K562 (cell line): Measurements from ENCODE around the gene RERE. TPM values are rescaled to one million over a fixed set of nuclear protein-coding genes. Genes with fewer than 3 reads are reported as not detected.

ENCODE experiments used
- ATAC-seq: fragments of 200-7000 bp; cut with Tn5 transposase; 3 replicates; pipeline ENCODE4 v1.9.1; 2020; ENCODE audit warnings: moderate library complexity
- BruUV-seq: library from RNA; stranded (reverse); fragments of 400-500 nt; replicated peaks from 2 replicates; lab custom pipeline; 2021; lab: Mats Ljungman, UMichigan
- CTCF ChIA-PET: fragments of 300-600 bp; formaldehyde crosslinking; extraction: SDS; loops from one replicate; lab custom pipeline; 2021; ENCODE audit warnings: low intra/inter-chr PET ratio; lab: Yijun Ruan, JAX
- POLR2A ChIA-PET: fragments of 300-600, 350-650 bp; sonication (Branson Sonifier 250); formaldehyde crosslinking; extraction: SDS; loops from one replicate; lab custom pipeline; 2021; ENCODE audit warnings: antibody characterized with exemption, inconsistent platforms; lab: Yijun Ruan, JAX
- DNase-seq, 4 experiments: peaks; one replicate each; pipeline versions ENCODE4 v3.0.0 to v3.0.0-alpha.2; 2011 to 2018; ENCODE audit warnings: low spot score in 3 of 4, mixed read lengths in 3 of 4; ENCODE audit errors: extremely low read depth in 1 of 4
- FAIRE-seq: peaks from 2 replicates; lab custom pipeline; 2011; peaks lifted over from hg19 to GRCh38; lab: Jason Lieb, UNC
- H2AFZ ChIP-seq: 2 replicates; pipeline ENCODE4 v1.6.0; 2011; ENCODE audit warnings: low read depth, low read length, control low read depth, inconsistent platforms
- H3K27ac ChIP-seq: fragments of 200-600 bp; 3 replicates; pipeline ENCODE4 v1.8.0; 2011; ENCODE audit warnings: low read depth, mild to moderate bottlenecking, control low read depth, inconsistent platforms, low read length, moderate library complexity, mixed read lengths; ENCODE audit errors: extremely low read depth
- H3K27me3 ChIP-seq, 2 experiments: fragments of 300-600 bp in 1 of 2; 2 replicates in 1 of 2; 3 replicates in 1 of 2; pipeline versions ENCODE4 v1.6.0 to v1.8.0; 2011; ENCODE audit warnings: inconsistent platforms in 2 of 2, low read length in 2 of 2, mild to moderate bottlenecking in 1 of 2, mixed read lengths in 1 of 2, moderate library complexity in 1 of 2; ENCODE audit not compliant: control insufficient read depth in 2 of 2, insufficient read depth in 2 of 2
- H3K36me3 ChIP-seq: fragments of 300-600 bp; 3 replicates; pipeline ENCODE4 v1.8.0; 2011; ENCODE audit warnings: mild to moderate bottlenecking, low read length, inconsistent platforms; ENCODE audit not compliant: control insufficient read depth, insufficient read depth
- H3K4me1 ChIP-seq, 2 experiments: fragments of 200-600 bp in 1 of 2; replicated peaks in 1 of 2; 2 replicates in 1 of 2; 3 replicates in 1 of 2; pipeline versions ENCODE4 v1.5.1 to v1.8.0; 2011; ENCODE audit warnings: inconsistent platforms in 2 of 2, low read length in 2 of 2, mild to moderate bottlenecking in 1 of 2, mixed read lengths in 1 of 2, moderate library complexity in 1 of 2; ENCODE audit not compliant: control insufficient read depth in 2 of 2, insufficient read depth in 2 of 2
- H3K4me2 ChIP-seq: 2 replicates; pipeline ENCODE4 v1.6.1; 2011; ENCODE audit warnings: low read length, control low read depth, inconsistent platforms, mixed read lengths; ENCODE audit not compliant: insufficient read depth
- H3K4me3 ChIP-seq: fragments of 200-600 bp; sonication (generic), shearing (Covaris generic); 2 replicates; pipeline ENCODE4 v1.5.1; 2016; ENCODE audit warnings: control low read depth, inconsistent platforms
- H3K79me2 ChIP-seq: fragments of 200-600 bp; 3 replicates; pipeline ENCODE4 v1.8.0; 2011; ENCODE audit warnings: low read length, inconsistent platforms; ENCODE audit not compliant: control insufficient read depth, insufficient read depth
- H3K9ac ChIP-seq, 2 experiments: 2 replicates each; pipeline versions ENCODE4 v1.6.0 to v1.6.1; 2011; ENCODE audit warnings: low read depth in 2 of 2, low read length in 2 of 2, control low read depth in 1 of 2, inconsistent platforms in 1 of 2, mild to moderate bottlenecking in 1 of 2, mixed read lengths in 1 of 2; ENCODE audit not compliant: insufficient read depth in 1 of 2
- H3K9me1 ChIP-seq: one replicate; pipeline ENCODE4 v1.6.0; 2011; ENCODE audit warnings: inconsistent platforms, mild to moderate bottlenecking, low read length, moderate library complexity; ENCODE audit not compliant: control insufficient read depth, insufficient read depth
- H3K9me3 ChIP-seq: replicated peaks from 2 replicates; pipeline ENCODE4 v1.5.1; 2011; ENCODE audit warnings: low read depth, low read length, inconsistent platforms; ENCODE audit not compliant: control insufficient read depth, insufficient read depth
- H4K20me1 ChIP-seq: replicated peaks from 2 replicates; pipeline ENCODE4 v1.6.1; 2011; ENCODE audit warnings: low read length, inconsistent platforms, mixed read lengths; ENCODE audit not compliant: control insufficient read depth, insufficient read depth
- CBFB ChIP-seq: sonication (generic); formaldehyde crosslinking; IDR thresholded peaks from 2 replicates; pipeline ENCODE4 v1.4.0; 2020; ENCODE audit warnings: mild to moderate bottlenecking, missing genetic modification reagents
- FOXA3 ChIP-seq, 2 experiments: fragments of 450-650 bp in 1 of 2; sonication (generic) in 1 of 2; formaldehyde crosslinking; IDR thresholded peaks in 1 of 2; conservative IDR thresholded peaks in 1 of 2; 2 replicates each; pipeline versions ENCODE4 v1.4.0 to v1.8.0; 2020 to 2022; ENCODE audit warnings: mild to moderate bottlenecking in 2 of 2, missing genetic modification reagents in 1 of 2
- NFYB ChIP-seq: IDR thresholded peaks from 2 replicates; pipeline ENCODE4 v1.6.1; 2011; ENCODE audit warnings: mild to moderate bottlenecking, moderate library complexity; ENCODE audit not compliant: insufficient read length; ENCODE audit errors: extremely low read depth
- NR4A1 ChIP-seq, 2 experiments: fragments of 250-450 bp in 1 of 2; fragments of 450-650 bp in 1 of 2; sonication (Bioruptor Pico) in 1 of 2; IDR thresholded peaks; 2 replicates each; pipeline versions ENCODE4 v1.4.0 to v1.6.1; 2016 to 2020; ENCODE audit warnings: mild to moderate bottlenecking in 2 of 2, missing compliant biosample characterization in 1 of 2, missing genetic modification characterization in 1 of 2, moderate library complexity in 1 of 2
- POLR2G ChIP-seq: fragments of 200-400 bp; formaldehyde crosslinking; IDR thresholded peaks from 2 replicates; pipeline ENCODE4 v1.6.1; 2017; ENCODE audit warnings: low read depth, mild to moderate bottlenecking, antibody characterized with exemption, low read length, moderate library complexity
- RBM22 ChIP-seq: fragments of 200-400 bp; formaldehyde crosslinking; IDR thresholded peaks from 2 replicates; pipeline ENCODE4 v1.6.1; 2018; ENCODE audit warnings: low read length, low read depth; ENCODE audit not compliant: poor library complexity, severe bottlenecking
- WHSC1 ChIP-seq: IDR thresholded peaks from one replicate; pipeline ENCODE4 v1.6.1; 2012; ENCODE audit warnings: low read length, control low read depth, inconsistent platforms
- ZNF143 ChIP-seq: sonication (generic); formaldehyde crosslinking; IDR thresholded peaks from 2 replicates; pipeline ENCODE4 v1.9.0; 2022; ENCODE audit warnings: mild to moderate bottlenecking, missing genetic modification reagents
- ZNF586 ChIP-seq: fragments of 450-650 bp; formaldehyde crosslinking; conservative IDR thresholded peaks from 2 replicates; pipeline ENCODE4 v1.4.0; 2020; ENCODE audit warnings: mild to moderate bottlenecking, moderate library complexity
- WGBS: fragments of 100-300 bp; shearing (Covaris generic); methylation state at CpG from one replicate; pipeline ENCODE4 v1.1.6; 2016; ENCODE audit warnings: low coverage, mixed read lengths; ENCODE audit not compliant: insufficient coverage; ENCODE audit errors: missing lambda C conversion rate; 5-methylcytosine and 5-hydroxymethylcytosine counted together
- in situ Hi-C: fragments of 300-500 bp; cut with MboI; formaldehyde crosslinking; loops from 4 replicates; pipeline ENCODE4 v1.15.0; 2018; ENCODE audit warnings: inconsistent platforms, mixed read lengths
- intact Hi-C: fragments of 100-400 bp; cut with micrococcal nuclease; formaldehyde crosslinking; loops from 2 replicates; pipeline ENCODE4 v1.14.2; 2022
- polyA plus RNA-seq, 8 experiments: library from polyadenylated mRNA; depleted of rRNA in 4 of 8; stranded (reverse) in 5 of 8; unstranded in 3 of 8; fragments of >200 nt; fragmentation: Nextera tagmentation in 2 of 8; fragmentation: Illumina TruSeq in 1 of 8; extraction: Ambion mirVana in 2 of 8; extraction: Trizol in 1 of 8; gene quantifications; 2 replicates each; pipeline versions ENCODE4 v1.2.1 to v1.2.3, GENCODE V29; 2011 to 2014; ENCODE audit warnings: inconsistent platforms in 1 of 8, missing spikeins in 1 of 8
- total RNA-seq, 7 experiments: library from RNA; depleted of rRNA in 6 of 7; stranded (reverse); fragments of >200 nt in 6 of 7; fragmentation: Illumina TruSeq in 2 of 7; extraction: Trizol in 2 of 7; gene quantifications; 2 replicates each; pipeline versions ENCODE4 v1.2.1 to v1.2.3, GENCODE V29; 2011 to 2021; ENCODE audit warnings: low replicate concordance in 1 of 7
- TF ChIP-seq, protein P1 (sequence below): sonication (generic); formaldehyde crosslinking; IDR thresholded peaks from 2 replicates; pipeline ENCODE4 v1.9.0; 2022; ENCODE audit warnings: mild to moderate bottlenecking, missing genetic modification reagents
- TF ChIP-seq, protein P2 (sequence below): sonication (generic); formaldehyde crosslinking; IDR thresholded peaks from 2 replicates; pipeline ENCODE4 v1.9.0; 2022; ENCODE audit warnings: mild to moderate bottlenecking, missing genetic modification reagents

Gene RERE
- total and polyA plus RNA-seq, 9 of the 15 experiments (the other 6 are each of a cell fraction or from before 2014, with no cell fraction given) = 3.0 to 51.5 (median 13.4) TPM

DNA sequence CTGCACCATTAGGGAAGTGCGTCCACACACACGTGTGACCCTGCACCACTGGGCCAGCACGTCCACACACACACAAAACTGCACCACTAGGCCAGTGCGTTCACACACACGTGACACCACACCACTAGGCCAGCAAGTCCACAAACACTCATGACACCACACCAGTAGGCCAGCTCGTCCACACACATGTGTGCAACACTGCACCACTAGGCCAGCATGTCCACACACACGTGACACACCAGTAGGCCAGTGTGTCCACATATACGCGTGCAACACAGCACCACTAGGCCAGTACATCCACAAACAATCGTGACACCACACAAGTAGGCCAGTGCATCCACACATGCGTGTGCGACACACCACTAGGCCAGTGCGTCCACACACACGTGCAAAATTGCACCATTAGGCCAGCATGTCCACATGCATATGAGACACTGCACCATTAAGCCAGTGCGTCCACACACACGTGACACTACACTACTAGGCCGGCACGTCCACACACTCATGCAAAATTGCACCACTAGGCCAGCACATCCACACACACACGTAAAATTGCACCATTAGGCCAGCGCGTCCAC lies 264.5 kb downstream of the RERE start:
- no peak overlapping the region for H3K27ac ChIP-seq
- POLR2A ChIA-PET = interaction anchor here (2.4 kb wide), 1 partner anchor 13 kb away, joined by 7 read pairs; no protein-coding TSS in a partner anchor
- peaks cover 4% of the 10 kb centered on the region; the same call in 2 of the 3 replicates for H3K79me2 ChIP-seq
- in situ Hi-C loops = no loop called here
- H3K4me2 ChIP-seq = no peak overlapping the region
- H3K9ac ChIP-seq = peak overlapping the region in 1 of 2 experiments; percentile 3; a peak in 2 of 4 replicates
- TF ChIP-seq RBM22 (peak; percentile 71), ZNF586 (CRISPR knock-in tag) (no peak), FOXA3 (CRISPR knock-in tag; conservative IDR thresholded peaks at IDR 0.05 in 1 of 2, IDR thresholded peaks at IDR 0.05 in 1 of 2) (peak in 1 of 2 experiments; percentile 47; a peak in 1 of 4 replicates), POLR2G (peak; percentile 25; the same call in 1 of the 2 replicates), ZNF143 (0 out of 2 replicates have a peak, but pooled peaks have one; percentile 21), CBFB (CRISPR knock-in tag) (peak; percentile 56; the same call in 1 of the 2 replicates), WHSC1 (peak; percentile 13), NFYB (no peak), NR4A1 (CRISPR knock-in tag; IDR thresholded peaks at IDR 0.05) (no peak), NR4A1 (tag; IDR thresholded peaks at IDR 0.05) (no peak)
- TF ChIP-seq, protein P1, sequence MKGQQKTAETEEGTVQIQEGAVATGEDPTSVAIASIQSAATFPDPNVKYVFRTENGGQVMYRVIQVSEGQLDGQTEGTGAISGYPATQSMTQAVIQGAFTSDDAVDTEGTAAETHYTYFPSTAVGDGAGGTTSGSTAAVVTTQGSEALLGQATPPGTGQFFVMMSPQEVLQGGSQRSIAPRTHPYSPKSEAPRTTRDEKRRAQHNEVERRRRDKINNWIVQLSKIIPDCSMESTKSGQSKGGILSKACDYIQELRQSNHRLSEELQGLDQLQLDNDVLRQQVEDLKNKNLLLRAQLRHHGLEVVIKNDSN (CRISPR knock-in tag) = peak; percentile 48
- TF ChIP-seq, protein P2, sequence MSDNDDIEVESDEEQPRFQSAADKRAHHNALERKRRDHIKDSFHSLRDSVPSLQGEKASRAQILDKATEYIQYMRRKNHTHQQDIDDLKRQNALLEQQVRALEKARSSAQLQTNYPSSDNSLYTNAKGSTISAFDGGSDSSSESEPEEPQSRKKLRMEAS (CRISPR knock-in tag) = peak; percentile 60; the same call in 1 of the 2 replicates
- TF ChIP-seq, all 486 proteins: peak for 8
- Histone ChIP-seq H3K4me1 (peaks cover 0 to 4% of the 10 kb centered on the region in 2 experiments; a peak in 2 of 5 replicates), H3K36me3 (peaks cover 34% of the 10 kb centered on the region; the same call in 2 of the 3 replicates), H2AFZ (no peak overlapping the region), H3K9me1 (peaks cover 7% of the 10 kb centered on the region), H4K20me1 (no peaks in the 10 kb centered on the region), H3K9me3 (no peaks in the 10 kb centered on the region), H3K27me3 (no peaks in the 10 kb centered on the region), H3K4me3 (no peak overlapping the region)
- no TSS peak for BruUV-seq
- FAIRE-seq = no peak
- intact Hi-C loops = no loop called here
- DNase-seq = no peak
- CTCF ChIA-PET = no interaction called here
- no peak for ATAC-seq
- 95% methylated on average over 21 of the region's 21 CpGs for WGBS
